ENCODE measurements around the gene ALK. TPM values are rescaled to one million over a fixed set of nuclear protein-coding genes. Genes with fewer than 3 reads are reported as not detected.

ALK gene
- polyA plus RNA-seq, 3 donors = not detected

DNA sequence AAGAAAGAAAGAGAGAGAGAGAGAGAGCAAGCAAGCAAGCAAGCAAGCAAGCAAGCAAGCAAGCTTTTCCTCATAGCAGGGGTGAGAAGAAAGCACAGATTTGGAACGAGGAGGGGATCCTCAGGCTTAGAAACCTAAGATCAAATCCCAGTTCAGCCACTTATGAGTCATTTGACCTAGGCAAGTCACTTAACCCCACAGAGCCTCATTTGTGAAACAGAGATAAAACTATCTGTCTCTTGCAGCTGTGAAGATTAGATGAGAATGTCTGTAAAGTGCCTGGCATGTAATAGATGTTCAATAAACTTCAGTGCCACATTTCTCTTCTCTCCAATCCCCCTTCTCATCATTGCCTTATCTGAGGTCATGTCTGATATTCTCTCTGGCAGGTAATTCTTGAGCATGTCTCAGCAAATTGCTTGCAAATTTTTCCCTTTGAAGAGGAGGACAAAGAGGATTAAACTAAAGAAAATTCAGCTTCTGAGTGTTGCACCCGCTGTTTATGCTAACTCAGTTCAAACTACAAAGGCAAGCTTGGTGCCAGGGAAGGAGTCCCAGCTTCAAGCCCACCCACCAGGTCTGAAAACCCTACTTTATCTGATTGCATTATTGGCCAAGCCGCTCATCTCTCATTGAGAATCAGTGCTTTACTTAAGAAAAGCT lies 20.3 kb downstream of the ALK start:
- H3K4me1 ChIP-seq (ENCODE audit: control insufficient read depth in 1 of 2, insufficient read depth in 2 of 2, low read length in 2 of 2) = no peaks in the 10 kb centered on the region
- peaks cover 2 to 3% of the 10 kb centered on the region in 2 donors for H3K27me3 ChIP-seq (ENCODE audit: control insufficient read depth in 2 of 2, insufficient read depth in 2 of 2, low read length in 2 of 2)
- Mint-ChIP-seq H3K9me3 (no peaks in the 10 kb centered on the region), H3K27ac (no peak overlapping the region), H3K36me3 (no peaks in the 10 kb centered on the region), H3K4me1 (no peaks in the 10 kb centered on the region), H3K27me3 (ENCODE audit: low read depth in 3 of 3) (peaks cover 3 to 14% (median 8%) of the 10 kb centered on the region in 3 donors), H3K4me3 (no peak overlapping the region)
- H3K9me3 ChIP-seq (replicated peaks in 1 of 2; ENCODE audit: control insufficient read depth in 1 of 2, insufficient read depth in 1 of 2, low read length in 2 of 2) = no peaks in the 10 kb centered on the region
- H3K4me3 ChIP-seq (replicated peaks in 1 of 3; ENCODE audit: low read depth in 2 of 3, low read length in 3 of 3) = no peak overlapping the region
- H3K36me3 ChIP-seq (replicated peaks in 1 of 2; ENCODE audit: control insufficient read depth in 1 of 2, insufficient read depth in 2 of 2, low read length in 2 of 2) = no peaks in the 10 kb centered on the region
- no peak overlapping the region for H2AFZ ChIP-seq (ENCODE audit: insufficient read depth, low read depth, low read length, poor library complexity, severe bottlenecking)
- no peak overlapping the region for H3K27ac ChIP-seq (ENCODE audit: low read depth in 1 of 2, low read length in 2 of 2)
- intact Hi-C loops (cut with micrococcal nuclease) = no loop called here
- no peaks in the 10 kb centered on the region for H3K79me2 ChIP-seq (ENCODE audit: insufficient read depth, low read length)
- WGBS (ENCODE audit: insufficient coverage) = 0% methylated on average over 1 of the region's 3 CpGs
- H3K4me2 ChIP-seq (replicated peaks; ENCODE audit: extremely low read depth, low read length, poor library complexity, severe bottlenecking) = no peak overlapping the region
- TF ChIP-seq, protein P1, sequence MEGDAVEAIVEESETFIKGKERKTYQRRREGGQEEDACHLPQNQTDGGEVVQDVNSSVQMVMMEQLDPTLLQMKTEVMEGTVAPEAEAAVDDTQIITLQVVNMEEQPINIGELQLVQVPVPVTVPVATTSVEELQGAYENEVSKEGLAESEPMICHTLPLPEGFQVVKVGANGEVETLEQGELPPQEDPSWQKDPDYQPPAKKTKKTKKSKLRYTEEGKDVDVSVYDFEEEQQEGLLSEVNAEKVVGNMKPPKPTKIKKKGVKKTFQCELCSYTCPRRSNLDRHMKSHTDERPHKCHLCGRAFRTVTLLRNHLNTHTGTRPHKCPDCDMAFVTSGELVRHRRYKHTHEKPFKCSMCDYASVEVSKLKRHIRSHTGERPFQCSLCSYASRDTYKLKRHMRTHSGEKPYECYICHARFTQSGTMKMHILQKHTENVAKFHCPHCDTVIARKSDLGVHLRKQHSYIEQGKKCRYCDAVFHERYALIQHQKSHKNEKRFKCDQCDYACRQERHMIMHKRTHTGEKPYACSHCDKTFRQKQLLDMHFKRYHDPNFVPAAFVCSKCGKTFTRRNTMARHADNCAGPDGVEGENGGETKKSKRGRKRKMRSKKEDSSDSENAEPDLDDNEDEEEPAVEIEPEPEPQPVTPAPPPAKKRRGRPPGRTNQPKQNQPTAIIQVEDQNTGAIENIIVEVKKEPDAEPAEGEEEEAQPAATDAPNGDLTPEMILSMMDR (IDR thresholded peaks at IDR 0.05) = no peak
- DNase-seq = no peak
- no peaks in the 10 kb centered on the region for H4K20me1 ChIP-seq (ENCODE audit: insufficient read depth, low read length)
- no peak overlapping the region for H3K9ac ChIP-seq (ENCODE audit: insufficient read depth, low read length, poor library complexity, severe bottlenecking)

DNA sequence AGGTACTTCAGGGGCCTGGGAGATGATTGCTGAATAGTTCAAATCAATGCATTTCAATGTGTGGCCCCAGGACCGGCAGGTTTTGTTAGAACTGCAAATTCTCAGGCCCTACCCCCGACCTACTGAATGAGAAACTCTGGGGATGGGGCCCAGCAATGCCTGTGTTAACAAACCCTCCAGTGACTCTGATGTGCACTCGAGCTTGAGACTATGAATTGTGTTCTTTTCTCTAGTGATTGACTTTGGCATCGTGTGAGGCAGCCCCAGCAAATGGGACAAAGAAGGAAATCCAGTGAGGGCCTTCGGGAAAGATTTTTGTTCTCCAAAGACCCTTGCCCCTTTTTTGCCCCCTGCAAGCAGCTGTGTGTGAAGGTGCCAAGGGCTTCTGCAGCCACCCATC lies 22.4 kb downstream of the ALK start:
- no peak overlapping the region for H2AFZ ChIP-seq (ENCODE audit: insufficient read depth, low read depth, low read length, poor library complexity, severe bottlenecking)
- H4K20me1 ChIP-seq (ENCODE audit: insufficient read depth, low read length) = no peaks in the 10 kb centered on the region
- 46% methylated on average over 4 of the region's 5 CpGs for WGBS (ENCODE audit: insufficient coverage)
- Mint-ChIP-seq H3K4me1 (no peaks in the 10 kb centered on the region), H3K27ac (no peak overlapping the region), H3K9me3 (no peaks in the 10 kb centered on the region), H3K4me3 (no peak overlapping the region), H3K27me3 (ENCODE audit: low read depth in 3 of 3) (peaks cover 1 to 14% (median 10%) of the 10 kb centered on the region in 3 donors), H3K36me3 (no peaks in the 10 kb centered on the region)
- H3K9ac ChIP-seq (ENCODE audit: insufficient read depth, low read length, poor library complexity, severe bottlenecking) = no peak overlapping the region
- H3K9me3 ChIP-seq (replicated peaks in 1 of 2; ENCODE audit: control insufficient read depth in 1 of 2, insufficient read depth in 1 of 2, low read length in 2 of 2) = no peaks in the 10 kb centered on the region
- H3K27me3 ChIP-seq (ENCODE audit: control insufficient read depth in 2 of 2, insufficient read depth in 2 of 2, low read length in 2 of 2) = peaks cover 0 to 2% of the 10 kb centered on the region in 2 donors
- H3K4me2 ChIP-seq (replicated peaks; ENCODE audit: extremely low read depth, low read length, poor library complexity, severe bottlenecking) = no peak overlapping the region
- H3K4me1 ChIP-seq (ENCODE audit: control insufficient read depth in 1 of 2, insufficient read depth in 2 of 2, low read length in 2 of 2) = no peaks in the 10 kb centered on the region
- H3K4me3 ChIP-seq (replicated peaks in 1 of 3; ENCODE audit: low read depth in 2 of 3, low read length in 3 of 3) = no peak overlapping the region
- H3K27ac ChIP-seq (ENCODE audit: low read depth in 1 of 2, low read length in 2 of 2) = no peak overlapping the region
- H3K79me2 ChIP-seq (ENCODE audit: insufficient read depth, low read length) = no peaks in the 10 kb centered on the region
- H3K36me3 ChIP-seq (replicated peaks in 1 of 2; ENCODE audit: control insufficient read depth in 1 of 2, insufficient read depth in 2 of 2, low read length in 2 of 2) = no peaks in the 10 kb centered on the region
- DNase-seq = no peak
- intact Hi-C loops (cut with micrococcal nuclease) = no loop called here
- TF ChIP-seq, protein P1 (IDR thresholded peaks at IDR 0.05) = no peak

All from CD14-positive monocyte (primary cell).